Stimulated activated CD4-positive, alpha-beta T cell treated with anti-CD3 and anti-CD28 coated beads, Interleukin-2, amount 100 ng/mL, for 24 hours (primary cell): ENCODE measurements around the gene THSD7B.
"Not testable (repeated sequence)": the region's sequence is repeated elsewhere in the genome, so short reads cannot be mapped to it uniquely, and the experiment has no call there.

ENCODE experiments used
- DNase-seq, 2 donors: peaks; one replicate each; pipeline ENCODE4 v3.0.0-alpha.2; 2020

THSD7B gene

GRCh38 chr2:137587834-137588233, 822.5 kb downstream of the THSD7B start:
- not testable (repeated sequence) for DNase-seq

GRCh38 chr2:137588578-137588977, 823.2 kb downstream of the THSD7B start:
- not testable (repeated sequence) for DNase-seq

GRCh38 chr2:137590102-137590501, 824.8 kb downstream of the THSD7B start:
- DNase-seq, result no peak

- no peak for DNase-seq
Measured at GRCh38 chr2:137607722-137608318, 842.5 kb downstream of the THSD7B start.

GRCh38 chr2:137638932-137639331, 873.6 kb downstream of the THSD7B start:
- no peak for DNase-seq

GRCh38 chr2:137644731-137645130, 879.4 kb downstream of the THSD7B start:
- DNase-seq, result no peak

GRCh38 chr2:137654046-137654445, 888.7 kb downstream of the THSD7B start:
- no peak for DNase-seq

GRCh38 chr2:137655814-137656213, 890.5 kb downstream of the THSD7B start:
- no peak for DNase-seq

- no peak for DNase-seq
Measured at GRCh38 chr2:137658433-137658832, 893.1 kb downstream of the THSD7B start.

GRCh38 chr2:137659616-137660015, 894.3 kb downstream of the THSD7B start:
- DNase-seq, result no peak

GRCh38 chr2:137670111-137670510, 904.8 kb downstream of the THSD7B start:
- no peak for DNase-seq

- DNase-seq, result no peak
Measured at GRCh38 chr2:137672989-137673552, 907.7 kb downstream of the THSD7B start.

GRCh38 chr2:137674991-137675390, 909.6 kb downstream of the THSD7B start:
- DNase-seq, result no peak

- no peak for DNase-seq
Measured at GRCh38 chr2:137675584-137676327, 910.4 kb downstream of the THSD7B start.

GRCh38 chr2:137676346-137676745, 911.0 kb downstream of the THSD7B start:
- no peak for DNase-seq

- no peak for DNase-seq
Measured at GRCh38 chr2:137677466-137677865, 912.1 kb downstream of the THSD7B start.

- no peak for DNase-seq
Measured at GRCh38 chr2:137689549-137689948, 924.2 kb downstream of the THSD7B start.

GRCh38 chr2:137693534-137693933, 928.2 kb downstream of the THSD7B start:
- no peak for DNase-seq

- no peak for DNase-seq
Measured at GRCh38 chr2:137696916-137697315, 931.6 kb downstream of the THSD7B start.

- DNase-seq, result not testable (repeated sequence)
Measured at GRCh38 chr2:137700250-137700649, 934.9 kb downstream of the THSD7B start.

- DNase-seq, result no peak
Measured at GRCh38 chr2:137700681-137701080, 935.3 kb downstream of the THSD7B start.

GRCh38 chr2:137705296-137705695, 940.0 kb downstream of the THSD7B start:
- DNase-seq, result no peak

- no peak for DNase-seq
Measured at GRCh38 chr2:137706786-137707613, 941.7 kb downstream of the THSD7B start.
